Ovary (tissue), 9 donors: Measurements from ENCODE around the gene CTXN3. TPM values are rescaled to one million over a fixed set of nuclear protein-coding genes. Genes with fewer than 3 reads are reported as not detected.

Experiments used
- DNase-seq, 5 donors: peaks; one replicate each; pipeline ENCODE4 v3.0.0-alpha.2; 2019 to 2020
- H3K27ac ChIP-seq, 2 donors: fragments of 200-600 bp; one replicate each; pipeline versions ENCODE4 v1.5.1 to v1.8.0; 2019 to 2022
- H3K27me3 ChIP-seq: fragments of 200-600 bp; one replicate; pipeline ENCODE4 v1.8.0; 2022
- H3K36me3 ChIP-seq: fragments of 200-600 bp; sonication (generic); one replicate; pipeline ENCODE4 v1.5.1; 2019
- H3K4me1 ChIP-seq: one replicate; pipeline ENCODE4 v1.8.1; 2013; ENCODE audit warnings: mild to moderate bottlenecking, moderate library complexity; ENCODE audit not compliant: insufficient read depth
- H3K4me3 ChIP-seq: fragments of 200-600 bp; sonication (generic); one replicate; pipeline ENCODE4 v1.5.1; 2017
- H3K9me3 ChIP-seq, 2 donors: fragments of 200-600 bp in 1 of 2; sonication (generic) in 1 of 2; one replicate each; pipeline versions ENCODE4 v1.5.1 to v1.8.1; 2013 to 2019; ENCODE audit warnings: mild to moderate bottlenecking in 1 of 2, moderate library complexity in 1 of 2
- EP300 ChIP-seq: sonication (generic); formaldehyde crosslinking; IDR thresholded peaks from one replicate; pipeline ENCODE4 v1.6.1; 2017; ENCODE audit warnings: antibody characterized with exemption
- POLR2A ChIP-seq: fragments of 450-650 bp; IDR thresholded peaks from one replicate; pipeline ENCODE4 v1.6.1; 2017; ENCODE audit warnings: antibody characterized with exemption, mild to moderate bottlenecking, moderate library complexity
- WGBS, 3 donors: extraction: QIAGEN DNeasy Blood & Tissue Kit in 1 of 3; methylation state at CpG; one replicate each; pipeline versions ENCODE4 v1.1.5 to v1.1.7; 2013 to 2017; 5-methylcytosine and 5-hydroxymethylcytosine counted together
- intact Hi-C, 4 donors: fragments of 100-400 bp; cut with DNase I; formaldehyde crosslinking; loops; one replicate each; pipeline versions ENCODE4 v1.11.0 to v1.15.1; 2022 to 2023
- polyA plus RNA-seq, 2 donors: library from polyadenylated mRNA; stranded (reverse); fragments of 200-250 nt in 1 of 2; fragments of 350-450 nt in 1 of 2; fragmentation: Illumina TruSeq in 1 of 2; extraction: RNeasy Lipid Tissue Mini Kit (QIAGEN cat#74804) in 1 of 2; gene quantifications; one replicate each; pipeline ENCODE4 v1.2.3, GENCODE V29; 2013 to 2014
- total RNA-seq, 7 donors: library from RNA; depleted of rRNA in 2 of 7; stranded (reverse); fragments of >200 nt in 2 of 7; fragmentation: NEBNext Ultra II Directional in 3 of 7; extraction: Animal tissue kit (Norgen Biotek cat#: 25700) in 3 of 7; gene quantifications; one replicate each; pipeline versions ENCODE4 v1.1.0 to v1.2.4, GENCODE V29; 2016 to 2023
- TF ChIP-seq, protein P1 (sequence below), 3 donors: fragments of 450-650 bp in 2 of 3; fragments of 200-600 bp in 1 of 3; IDR thresholded peaks; one replicate each; pipeline versions ENCODE4 v1.5.1 to v1.8.0; 2016 to 2022; ENCODE audit warnings: antibody characterized with exemption in 3 of 3, mild to moderate bottlenecking in 1 of 3
- donor health status: DM: no; HTN: no; CAD: no; lungs with moderate emphysema.
- donor health status: DM: no; HTN: no; CAD: no.
- donor health status: Bipolar disorder and iron deficiency.
- donor health status: DM: yes; HTN: yes; CAD: no.
- donor health status: DM: no; HTN: no; CAD: no.
- donor health status: DM: yes; HTN: yes; CAD: no.

The CTXN3 gene
- total and polyA plus RNA-seq, 9 donors = not detected

DNA sequence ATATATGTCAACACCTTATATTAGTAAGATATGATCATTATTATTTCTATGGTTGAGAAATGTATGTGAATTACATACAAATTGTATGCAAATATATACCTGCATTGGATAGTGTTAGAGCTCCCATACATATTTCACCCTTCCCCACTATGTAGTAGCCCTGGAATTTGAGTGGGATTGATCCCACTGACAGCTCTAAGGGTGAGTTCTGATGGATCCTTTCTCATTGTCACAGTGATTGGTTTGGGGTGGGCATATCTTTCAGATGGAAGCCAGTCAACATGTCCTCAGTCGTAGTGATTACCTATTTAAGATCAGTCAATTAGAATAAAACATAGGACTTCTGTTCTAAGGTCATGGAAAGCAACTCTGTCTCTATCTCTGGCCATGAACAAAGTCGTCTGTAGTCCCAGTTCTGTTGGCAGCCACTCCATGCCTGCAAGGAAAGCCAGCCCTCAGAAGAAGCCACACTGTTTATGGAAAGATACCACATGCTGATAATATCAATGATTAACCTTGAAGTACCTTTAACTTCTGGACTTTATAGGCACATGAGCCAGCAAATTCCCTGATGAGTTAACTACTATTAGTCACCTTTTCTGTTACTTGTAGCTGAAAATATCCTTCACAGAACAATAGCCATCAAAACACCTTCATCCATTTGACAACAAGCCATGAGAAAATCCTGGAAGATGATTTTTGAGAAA lies 49.2 kb downstream of the CTXN3 start:
- Histone ChIP-seq H3K27ac (no peak overlapping the region), H3K4me1 (no peaks in the 10 kb centered on the region), H3K9me3 (no peaks in the 10 kb centered on the region), H3K36me3 (no peaks in the 10 kb centered on the region), H3K4me3 (no peak overlapping the region), H3K27me3 (no peaks in the 10 kb centered on the region)
- TF ChIP-seq POLR2A (no peak), EP300 (no peak)
- TF ChIP-seq, protein P1, sequence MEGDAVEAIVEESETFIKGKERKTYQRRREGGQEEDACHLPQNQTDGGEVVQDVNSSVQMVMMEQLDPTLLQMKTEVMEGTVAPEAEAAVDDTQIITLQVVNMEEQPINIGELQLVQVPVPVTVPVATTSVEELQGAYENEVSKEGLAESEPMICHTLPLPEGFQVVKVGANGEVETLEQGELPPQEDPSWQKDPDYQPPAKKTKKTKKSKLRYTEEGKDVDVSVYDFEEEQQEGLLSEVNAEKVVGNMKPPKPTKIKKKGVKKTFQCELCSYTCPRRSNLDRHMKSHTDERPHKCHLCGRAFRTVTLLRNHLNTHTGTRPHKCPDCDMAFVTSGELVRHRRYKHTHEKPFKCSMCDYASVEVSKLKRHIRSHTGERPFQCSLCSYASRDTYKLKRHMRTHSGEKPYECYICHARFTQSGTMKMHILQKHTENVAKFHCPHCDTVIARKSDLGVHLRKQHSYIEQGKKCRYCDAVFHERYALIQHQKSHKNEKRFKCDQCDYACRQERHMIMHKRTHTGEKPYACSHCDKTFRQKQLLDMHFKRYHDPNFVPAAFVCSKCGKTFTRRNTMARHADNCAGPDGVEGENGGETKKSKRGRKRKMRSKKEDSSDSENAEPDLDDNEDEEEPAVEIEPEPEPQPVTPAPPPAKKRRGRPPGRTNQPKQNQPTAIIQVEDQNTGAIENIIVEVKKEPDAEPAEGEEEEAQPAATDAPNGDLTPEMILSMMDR (IDR thresholded peaks at IDR 0.05) = no peak
- 63 to 70% (median 67%) methylated on average over 2 of the region's 2 CpGs for WGBS, 3 donors
- intact Hi-C loops = no loop called here
- no peak for DNase-seq

DNA sequence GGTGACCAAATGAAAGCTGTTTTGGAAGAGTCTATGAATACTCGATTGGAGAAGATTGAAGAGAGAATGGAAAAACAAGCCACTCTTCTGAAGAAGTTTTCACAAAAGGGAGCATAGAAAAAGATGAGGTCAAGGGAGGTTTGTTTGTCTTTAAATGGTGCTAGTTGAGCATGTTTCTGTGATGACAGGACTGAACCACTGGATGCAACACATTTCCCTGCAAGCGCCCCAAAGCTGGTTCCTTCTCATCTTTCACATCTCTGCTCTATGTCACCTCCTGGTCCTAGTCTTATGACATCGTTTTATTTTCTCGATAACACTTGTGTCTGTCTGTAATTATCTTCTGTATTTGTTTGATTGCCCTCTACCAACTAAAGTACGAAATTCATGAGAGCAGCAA lies 50.5 kb downstream of the CTXN3 start:
- Histone ChIP-seq H3K36me3 (no peaks in the 10 kb centered on the region), H3K27ac (no peak overlapping the region), H3K27me3 (no peaks in the 10 kb centered on the region), H3K9me3 (no peaks in the 10 kb centered on the region), H3K4me3 (no peak overlapping the region), H3K4me1 (no peaks in the 10 kb centered on the region)
- intact Hi-C loops = no loop called here
- DNase-seq = no peak
- TF ChIP-seq POLR2A = no peak
- TF ChIP-seq EP300 = no peak
- TF ChIP-seq, protein P1 (IDR thresholded peaks at IDR 0.05) = no peak
- 83 to 88% (median 88%) methylated on average over 5 of the region's 5 CpGs for WGBS, 3 donors

DNA sequence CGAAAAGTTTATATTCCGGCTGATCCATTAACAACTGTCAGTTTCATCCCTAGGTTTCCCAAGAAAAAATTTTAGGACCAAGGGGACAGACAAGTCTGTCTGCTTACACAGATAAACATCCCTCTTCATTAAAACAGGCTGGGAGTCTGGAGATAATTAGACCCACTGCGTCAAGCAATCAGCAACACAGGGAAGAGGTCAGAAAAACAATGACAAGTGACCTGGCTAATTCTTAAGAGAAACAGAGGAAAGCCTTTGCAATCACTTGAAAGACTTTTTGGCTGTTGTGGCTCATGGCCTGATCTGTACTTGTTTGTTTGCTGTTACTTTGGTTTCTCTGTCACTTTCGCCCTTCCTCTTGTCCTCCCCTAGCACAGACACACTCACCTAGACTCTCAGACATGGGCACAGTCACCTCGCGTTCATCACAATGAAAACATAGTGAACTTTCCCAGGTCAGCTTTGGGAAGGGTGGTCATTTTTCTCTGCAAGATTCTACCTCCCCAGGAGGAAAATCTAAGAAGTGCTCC lies 51.4 kb downstream of the CTXN3 start:
- no peak for DNase-seq
- 83 to 87% (median 86%) methylated on average over 6 of the region's 6 CpGs for WGBS, 3 donors
- Histone ChIP-seq H3K27ac (no peak overlapping the region), H3K4me3 (no peak overlapping the region), H3K4me1 (no peaks in the 10 kb centered on the region), H3K36me3 (no peaks in the 10 kb centered on the region), H3K9me3 (no peaks in the 10 kb centered on the region), H3K27me3 (no peaks in the 10 kb centered on the region)
- intact Hi-C loops = loop anchor here in 1 of 4 donors (10.0 kb wide), 1 partner anchor 56 kb away; the partner anchor contains the start of gene CTXN3
- TF ChIP-seq, protein P1 (IDR thresholded peaks at IDR 0.05) = no peak
- TF ChIP-seq POLR2A = no peak
- TF ChIP-seq EP300 = no peak

DNA sequence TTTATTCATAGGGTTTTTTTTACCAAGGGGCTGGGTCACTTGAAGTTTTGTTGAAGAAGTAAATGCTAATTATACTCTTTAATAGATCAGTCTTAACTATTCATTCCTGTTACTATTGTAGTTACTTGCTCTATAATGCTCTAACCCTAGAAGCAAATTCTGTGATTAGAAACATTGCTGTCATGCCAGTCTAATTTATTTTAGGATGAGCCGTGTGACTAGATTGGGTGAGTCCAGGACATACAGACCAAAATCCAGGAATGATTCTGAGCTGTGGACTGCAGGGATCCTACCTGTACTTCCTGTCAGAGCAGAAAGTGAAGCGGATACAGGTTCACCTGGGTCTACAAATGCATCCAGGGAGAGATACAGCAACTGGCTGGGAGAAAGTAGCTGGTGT lies 53.6 kb downstream of the CTXN3 start:
- intact Hi-C loops = loop anchor here in 1 of 4 donors (10.0 kb wide), 1 partner anchor 58 kb away; the partner anchor contains the start of gene CTXN3
- H3K4me3 ChIP-seq = no peak overlapping the region
- H3K9me3 ChIP-seq = no peaks in the 10 kb centered on the region
- H3K36me3 ChIP-seq = no peaks in the 10 kb centered on the region
- 96 to 98% (median 97%) methylated on average over 2 of the region's 2 CpGs for WGBS, 3 donors
- TF ChIP-seq POLR2A (no peak), EP300 (no peak)
- TF ChIP-seq, protein P1 (IDR thresholded peaks at IDR 0.05) = no peak
- no peak overlapping the region for H3K27ac ChIP-seq
- H3K4me1 ChIP-seq = peaks cover 5% of the 10 kb centered on the region
- no peak for DNase-seq
- H3K27me3 ChIP-seq = no peaks in the 10 kb centered on the region
